GDM1 (cell line): ENCODE data around the gene MAPK11.

Experiments used
- DNase-seq: peaks from one replicate; lab custom pipeline; 2025; lab: John Stamatoyannopoulos, UW

MAPK11 gene

GRCh38 chr22:50293441-50294318, 23.5 kb upstream of the MAPK11 start:
- DNase-seq, result no peak

GRCh38 chr22:50292643-50293440, 22.7 kb upstream of the MAPK11 start:
- no peak for DNase-seq

- no peak for DNase-seq
Observed at GRCh38 chr22:50289942-50290630, 19.9 kb upstream of the MAPK11 start.

GRCh38 chr22:50289151-50289941, 19.2 kb upstream of the MAPK11 start:
- DNase-seq, result no peak

DNA sequence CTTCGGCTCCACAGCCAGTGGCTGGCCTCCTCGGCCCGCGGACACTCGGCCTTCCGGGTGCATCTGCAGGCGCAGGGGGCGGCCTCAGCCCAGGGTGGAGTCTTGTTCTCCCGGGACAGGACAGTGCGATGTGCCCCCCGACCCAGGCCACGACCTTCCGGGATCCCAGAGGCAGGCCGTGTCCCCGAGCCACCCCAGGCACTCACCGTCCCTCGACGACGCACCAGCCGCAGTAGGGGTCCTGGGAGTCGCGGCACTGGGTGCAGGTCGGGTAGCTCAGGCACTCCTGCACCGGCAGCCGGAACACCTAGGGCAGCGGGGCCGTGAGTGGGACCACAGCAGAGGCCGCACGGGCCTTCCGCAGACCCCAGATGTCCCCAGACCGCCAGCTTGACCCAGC, 17.6 kb upstream of the MAPK11 start:
- no peak for DNase-seq

- no peak for DNase-seq
Observed at GRCh38 chr22:50286701-50287318, 16.6 kb upstream of the MAPK11 start.

GRCh38 chr22:50286275-50286674, 16.1 kb upstream of the MAPK11 start:
- no peak for DNase-seq

- no peak for DNase-seq
Observed at GRCh38 chr22:50285568-50286229, 15.5 kb upstream of the MAPK11 start.

DNA sequence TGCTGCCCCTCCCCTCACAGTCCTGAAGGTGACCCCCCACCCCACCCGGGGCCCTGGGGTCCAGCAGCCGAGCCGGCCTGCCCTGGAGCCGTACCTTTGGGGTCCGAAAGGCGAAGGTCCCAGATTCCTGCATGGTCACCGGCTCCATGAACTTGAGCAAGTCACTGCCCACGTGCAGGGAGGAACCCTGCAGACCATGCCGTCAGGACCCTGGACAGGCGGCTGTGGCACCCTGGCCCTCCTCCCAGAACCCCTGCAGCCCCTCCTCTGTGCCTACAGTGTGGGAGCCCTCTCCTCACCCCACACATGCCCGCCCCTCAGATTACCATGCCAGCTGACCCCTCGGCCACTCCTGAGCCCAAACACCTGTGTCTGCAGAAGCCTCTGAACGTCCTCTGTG, 14.3 kb upstream of the MAPK11 start:
- DNase-seq, result no peak

DNA sequence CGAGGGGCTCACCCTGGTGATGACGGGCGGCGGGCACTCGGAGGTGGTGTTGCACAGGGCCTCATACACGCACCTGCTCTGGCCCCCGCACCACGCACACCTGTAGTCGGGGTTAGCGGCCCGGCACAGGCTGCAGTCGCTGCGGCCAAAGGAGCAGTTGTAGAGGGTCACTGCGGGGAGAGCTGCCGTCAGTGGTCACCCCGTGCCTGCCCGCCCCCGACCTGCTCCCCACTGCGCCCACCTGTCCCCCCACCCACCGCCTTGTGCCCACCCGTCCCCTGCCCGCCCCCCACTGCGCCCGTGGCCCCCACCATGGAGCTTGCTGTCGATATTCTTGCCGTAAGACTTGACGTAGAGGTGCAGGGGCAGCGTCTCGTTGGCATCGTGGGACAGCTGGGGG, 13.6 kb upstream of the MAPK11 start:
- no peak for DNase-seq

GRCh38 chr22:50282361-50283155, 12.4 kb upstream of the MAPK11 start:
- no peak for DNase-seq

DNA sequence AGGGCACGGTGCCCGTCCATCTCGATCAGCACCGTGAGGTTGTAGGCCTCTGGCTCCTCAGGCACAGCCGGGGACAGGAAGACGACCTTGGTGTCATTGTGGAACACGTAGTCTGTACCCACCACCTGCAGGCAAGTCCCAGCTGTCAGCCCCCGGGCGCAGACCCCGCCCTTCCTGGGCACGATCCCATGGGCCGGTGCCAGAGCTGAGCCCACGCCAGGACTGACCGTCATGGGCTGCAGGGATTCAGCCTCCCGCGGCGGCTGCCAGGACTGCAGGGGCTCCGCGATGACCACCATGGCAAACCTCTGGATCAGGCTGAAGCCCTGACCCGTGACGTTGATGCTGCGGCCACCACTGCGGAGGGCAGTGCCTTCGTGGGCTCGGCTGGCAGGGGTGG, 11.8 kb upstream of the MAPK11 start:
- no peak for DNase-seq

DNA sequence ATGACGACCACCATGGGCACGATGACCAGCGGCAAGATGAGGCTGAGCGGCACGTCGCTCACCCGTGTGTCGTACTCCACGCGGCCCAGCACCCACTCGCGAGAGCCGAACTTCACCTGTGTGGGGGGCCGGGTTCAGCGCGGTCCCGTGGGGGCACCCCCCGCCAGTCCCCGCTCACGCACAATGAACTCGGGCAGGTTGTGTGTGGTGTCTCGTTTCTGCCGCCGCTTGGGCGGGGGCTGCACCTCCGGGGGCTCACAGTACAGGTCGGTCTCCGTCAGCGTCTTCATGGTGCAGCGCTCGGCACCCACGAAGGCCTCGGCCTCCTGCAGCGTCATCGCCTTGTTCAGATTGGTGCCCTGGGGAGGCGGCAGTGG, 11.2 kb upstream of the MAPK11 start:
- DNase-seq, result no peak

- DNase-seq, result no peak
Observed at GRCh38 chr22:50280708-50281383, 10.7 kb upstream of the MAPK11 start.

DNA sequence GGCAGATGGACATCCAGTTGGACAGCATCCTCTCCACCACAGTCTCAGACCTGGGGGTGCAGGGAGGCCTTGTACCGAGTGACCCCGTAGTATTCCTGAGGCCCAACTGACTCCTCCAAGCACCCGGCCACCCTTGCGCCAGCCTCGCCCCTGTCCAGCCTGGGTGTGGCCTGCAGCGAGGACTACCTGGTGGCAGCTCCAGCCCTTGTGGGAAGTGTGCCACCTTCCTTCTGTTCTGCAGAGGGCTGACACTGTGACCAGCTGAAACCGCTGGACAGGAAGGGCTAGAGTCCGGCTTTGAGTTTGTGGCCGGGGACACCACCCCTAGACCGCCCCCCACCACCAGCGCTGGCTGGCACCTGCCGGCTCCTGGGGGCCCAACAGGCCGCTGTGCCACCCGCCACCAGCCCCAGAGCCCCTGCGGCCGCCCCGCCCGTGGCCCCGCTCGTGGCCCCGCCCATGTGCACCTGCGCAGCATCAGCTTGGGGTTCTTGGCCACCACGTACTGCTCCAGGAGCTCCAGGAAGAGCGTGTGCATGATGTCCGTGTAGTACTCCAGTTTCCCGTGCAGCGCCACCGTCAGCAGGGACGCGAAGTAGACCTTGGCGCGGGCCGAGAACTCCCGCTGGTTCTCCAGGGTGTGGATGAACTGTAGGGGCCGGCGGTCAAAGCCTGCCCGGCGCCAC, 10.0 kb upstream of the MAPK11 start:
- no peak for DNase-seq

DNA sequence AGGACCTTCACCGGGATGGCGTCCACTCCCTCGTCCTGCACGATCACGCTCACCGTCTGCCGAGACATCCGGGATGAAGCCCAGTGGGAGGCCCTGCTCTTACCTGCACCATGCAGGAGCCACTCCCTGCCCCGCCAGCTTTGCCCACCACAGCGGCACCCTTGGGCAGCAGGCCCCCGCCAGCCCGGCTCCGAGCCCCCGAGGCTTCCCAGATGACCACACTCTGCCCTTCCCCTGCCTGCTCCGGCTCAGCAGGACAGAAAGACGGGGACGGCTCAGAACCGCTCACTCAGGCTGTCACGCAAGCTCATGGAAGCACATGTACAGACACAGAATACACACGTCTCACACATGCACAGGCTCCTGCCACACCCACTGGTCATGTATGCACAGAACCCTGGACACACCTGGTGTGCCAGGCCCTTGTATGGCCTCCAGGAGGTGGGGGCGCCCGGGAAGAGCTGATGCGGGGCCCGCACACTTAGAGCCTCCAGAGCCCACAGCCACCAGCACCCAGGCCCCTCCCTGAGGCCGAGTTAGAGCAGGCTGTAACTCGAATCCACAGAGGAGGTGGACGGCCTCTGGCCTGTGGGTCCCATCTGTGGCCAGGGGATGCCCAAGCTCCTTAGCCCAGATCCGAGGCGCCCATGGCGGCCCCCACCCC, 8.9 kb upstream of the MAPK11 start:
- DNase-seq, result no peak

DNA sequence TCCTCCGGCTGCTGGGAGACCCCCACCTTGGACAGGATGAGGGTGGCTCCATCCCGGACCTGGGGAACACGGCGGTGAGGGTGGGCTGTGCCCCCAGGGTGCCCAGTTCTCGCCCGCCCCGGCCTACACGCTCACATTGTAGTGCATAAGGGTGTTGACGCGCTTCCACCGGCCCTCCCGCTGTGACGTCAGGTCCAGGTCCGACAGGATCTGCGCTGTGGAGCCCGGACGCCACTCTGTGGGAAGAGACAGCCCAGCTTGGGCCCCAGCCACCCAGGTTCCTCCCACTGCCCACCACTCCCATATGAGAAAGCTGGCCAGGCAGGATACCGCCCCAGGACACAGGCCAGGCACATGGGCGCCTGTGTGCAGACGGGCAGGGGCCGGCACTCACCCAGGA, 8.3 kb upstream of the MAPK11 start:
- no peak for DNase-seq

- no peak for DNase-seq
Observed at GRCh38 chr22:50277761-50278160, 7.6 kb upstream of the MAPK11 start.
